Measurements from ENCODE around the gene SMARCC1.
"Not testable (repeated sequence)": the region's sequence is repeated elsewhere in the genome, so short reads cannot be mapped to it uniquely, and the experiment has no call there.

The SMARCC1 gene

GRCh38 chr3:47781685-47782445 is at the start of gene SMARCC1:
SMARCC1 (minus strand) TSS chr3:47781893; CDS start chr3:47781797, 96 bp downstream.
- DNase-seq (ENCODE audit: low read depth, low spot score): peak; percentile 90

DNA sequence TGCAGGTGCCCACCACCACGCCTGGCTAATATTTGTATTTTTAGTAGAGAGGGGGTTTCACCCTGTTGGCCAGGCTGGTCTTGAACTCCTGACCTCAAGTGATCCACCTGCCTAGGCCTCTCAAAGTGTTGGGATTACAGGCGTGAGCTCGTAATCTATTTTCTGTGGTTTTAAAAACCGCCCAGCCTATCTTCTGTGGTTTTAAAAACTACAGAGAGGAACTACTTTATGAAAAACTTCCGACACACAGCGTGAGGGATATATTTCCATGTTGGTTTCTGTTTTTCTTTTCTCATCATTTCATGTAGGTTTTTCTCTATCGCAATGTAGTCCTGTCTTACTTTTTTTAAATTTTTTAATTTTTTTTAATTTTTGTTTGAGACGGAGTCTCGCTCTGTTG is 47.8 kb upstream of the SMARCC1 start:
- not testable (repeated sequence) for DNase-seq (ENCODE audit: low read depth, low spot score)

- no peak for DNase-seq (ENCODE audit: low read depth, low spot score)
Measured at GRCh38 chr3:47825590-47825989, 43.9 kb upstream of the SMARCC1 start.

- peak; percentile 74 for DNase-seq (ENCODE audit: low read depth, low spot score)
Measured at GRCh38 chr3:47824541-47825473, 43.1 kb upstream of the SMARCC1 start.

- no peak for DNase-seq (ENCODE audit: low read depth, low spot score)
Measured at GRCh38 chr3:47817609-47818008, 35.9 kb upstream of the SMARCC1 start.

DNA sequence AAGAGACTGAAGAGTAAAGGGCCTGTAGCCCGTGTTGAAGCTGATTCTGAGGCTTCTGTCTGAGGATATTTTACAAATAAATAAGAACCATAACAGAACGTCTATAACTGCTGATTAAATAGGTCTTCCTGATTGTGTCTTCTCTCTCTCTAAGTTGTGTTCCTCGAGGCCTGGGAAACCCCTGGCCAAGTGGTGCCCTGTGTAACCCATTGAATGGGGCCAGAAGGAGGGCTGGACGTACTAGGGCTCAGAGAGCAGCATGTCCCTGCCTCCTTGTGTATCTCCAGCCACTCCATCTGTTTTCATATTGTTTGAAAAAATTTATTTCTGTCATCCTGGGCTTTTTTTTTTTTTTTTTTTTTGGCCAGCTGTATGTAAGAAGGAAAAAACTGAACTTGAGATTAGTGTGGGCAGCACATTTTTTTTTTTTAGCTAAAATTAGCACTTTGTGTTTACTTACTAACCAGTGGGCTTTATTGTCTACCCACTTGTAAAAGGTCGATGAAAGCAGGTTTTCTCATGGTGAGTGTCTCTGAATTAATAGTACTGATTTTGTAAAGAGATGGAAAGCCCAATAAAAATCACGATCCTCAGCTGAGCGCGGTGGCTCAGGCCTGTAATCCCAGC is 32.0 kb upstream of the SMARCC1 start:
- no peak for DNase-seq (ENCODE audit: low read depth, low spot score)

- no peak for DNase-seq (ENCODE audit: low read depth, low spot score)
Measured at GRCh38 chr3:47804577-47804976, 22.9 kb upstream of the SMARCC1 start.

DNA sequence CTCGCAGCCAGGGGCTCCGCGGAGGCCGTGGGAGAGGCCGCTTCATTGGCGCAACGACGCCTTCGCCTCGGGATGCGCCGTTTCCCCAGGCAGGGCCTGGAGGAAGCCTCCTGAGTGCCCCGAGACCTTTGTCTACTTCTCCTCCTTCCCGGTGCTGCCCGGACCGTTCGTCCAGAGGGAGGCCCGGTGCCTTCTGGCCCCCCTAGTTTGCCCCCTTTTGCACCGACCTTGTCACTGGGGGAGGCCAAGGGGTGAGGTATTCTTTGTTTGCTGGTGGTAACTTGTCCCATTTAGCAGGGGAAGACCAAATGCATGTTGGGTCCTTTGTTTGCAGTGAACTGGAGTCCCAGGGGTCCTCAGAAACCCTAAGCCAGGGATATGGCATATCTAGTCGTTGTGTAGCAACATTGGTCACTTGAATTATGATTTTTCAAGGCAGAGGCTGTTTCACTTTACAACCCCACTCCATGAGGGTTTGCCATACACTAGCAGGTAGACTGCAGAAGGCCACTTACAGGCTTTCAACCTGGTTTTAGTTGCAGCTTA is 21.9 kb upstream of the SMARCC1 start:
- DNase-seq (ENCODE audit: low read depth, low spot score): no peak

DNA sequence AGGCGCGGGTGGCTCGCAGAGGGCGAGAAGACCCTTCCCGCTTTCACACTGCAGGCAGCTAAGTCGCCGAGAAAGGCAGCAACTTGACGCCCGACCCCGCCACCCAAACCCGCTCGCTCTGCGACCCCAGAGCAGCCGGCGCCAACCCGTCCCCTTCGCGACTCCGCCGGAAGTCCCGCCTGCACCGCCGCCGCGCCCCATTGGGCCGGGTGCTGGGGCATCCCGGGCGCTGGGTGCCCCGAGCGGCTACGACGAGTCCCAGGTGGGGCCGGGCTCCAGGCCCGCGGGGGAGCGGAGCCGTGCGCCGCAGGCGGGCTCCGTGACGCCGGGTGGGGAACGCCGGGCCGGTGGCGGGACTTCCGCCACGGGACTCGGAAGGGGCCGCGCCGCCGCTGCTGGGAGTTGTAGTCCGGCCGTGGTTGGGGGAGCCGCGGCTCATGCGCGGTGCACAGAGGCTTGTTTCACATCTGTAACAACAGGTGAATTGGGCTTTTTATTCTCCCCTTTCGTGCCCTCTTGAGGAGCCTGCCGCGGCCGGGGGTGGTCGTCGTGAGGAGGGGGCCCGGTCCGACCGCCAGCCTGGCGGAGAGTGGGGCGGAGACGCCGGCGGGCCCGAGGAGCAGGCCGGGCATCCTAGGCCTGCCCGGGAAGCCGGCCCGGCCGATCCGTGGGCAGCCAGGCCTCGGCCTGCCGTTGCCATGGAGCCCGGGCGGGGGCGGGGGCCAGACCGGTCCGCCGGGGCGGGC is 21.2 kb upstream of the SMARCC1 start, which contains the start of gene DHX30:
Gene DHX30, plus strand, starts transcription at position 405 of the 746 bp plus-strand sequence. CDS start 7,546 bp downstream, outside the sequence.
- no peak for DNase-seq (ENCODE audit: low read depth, low spot score)

GRCh38 chr3:47799733-47800132 is 18.0 kb upstream of the SMARCC1 start:
- no peak for DNase-seq (ENCODE audit: low read depth, low spot score)

DNA sequence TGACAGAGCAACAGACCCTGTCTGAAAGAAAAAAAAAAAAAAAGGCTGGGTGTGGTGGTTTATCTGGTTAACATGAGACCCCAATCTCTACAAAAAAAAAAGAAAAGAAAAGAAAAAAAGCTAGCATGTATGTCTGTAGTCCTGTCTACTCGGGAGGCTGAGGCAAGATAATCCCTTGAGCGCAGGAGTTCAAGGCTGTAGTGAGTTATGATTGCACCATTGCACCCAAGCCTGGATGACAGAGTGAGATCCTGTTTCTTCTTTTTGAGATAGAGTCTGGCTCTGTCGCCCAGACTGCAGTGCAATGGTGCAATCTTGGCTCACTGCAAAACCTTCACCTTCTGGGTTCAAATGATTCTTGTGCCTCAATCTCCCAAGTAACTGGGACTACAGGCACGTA is 12.9 kb upstream of the SMARCC1 start:
- no peak for DNase-seq (ENCODE audit: low read depth, low spot score)

DNA sequence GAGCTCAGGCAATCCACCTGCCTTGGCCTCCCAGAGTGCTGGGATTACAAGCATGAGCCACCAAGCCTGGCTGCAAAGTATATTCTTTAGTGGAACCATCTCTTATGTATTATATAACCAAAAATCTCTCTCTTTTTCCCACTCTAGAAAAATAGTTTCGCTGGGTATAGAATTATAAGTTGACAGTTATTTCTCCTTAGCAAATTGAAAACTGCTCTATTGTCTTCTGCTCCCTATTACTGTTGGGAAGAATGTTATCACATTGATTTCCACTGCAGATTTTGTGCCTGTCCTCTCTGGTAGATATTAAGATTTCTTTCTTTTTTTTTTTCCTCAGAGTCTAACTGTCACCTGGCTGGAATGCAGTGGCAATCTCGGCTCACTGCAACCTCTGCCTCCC is 11.0 kb upstream of the SMARCC1 start:
- no peak for DNase-seq (ENCODE audit: low read depth, low spot score)

DNA sequence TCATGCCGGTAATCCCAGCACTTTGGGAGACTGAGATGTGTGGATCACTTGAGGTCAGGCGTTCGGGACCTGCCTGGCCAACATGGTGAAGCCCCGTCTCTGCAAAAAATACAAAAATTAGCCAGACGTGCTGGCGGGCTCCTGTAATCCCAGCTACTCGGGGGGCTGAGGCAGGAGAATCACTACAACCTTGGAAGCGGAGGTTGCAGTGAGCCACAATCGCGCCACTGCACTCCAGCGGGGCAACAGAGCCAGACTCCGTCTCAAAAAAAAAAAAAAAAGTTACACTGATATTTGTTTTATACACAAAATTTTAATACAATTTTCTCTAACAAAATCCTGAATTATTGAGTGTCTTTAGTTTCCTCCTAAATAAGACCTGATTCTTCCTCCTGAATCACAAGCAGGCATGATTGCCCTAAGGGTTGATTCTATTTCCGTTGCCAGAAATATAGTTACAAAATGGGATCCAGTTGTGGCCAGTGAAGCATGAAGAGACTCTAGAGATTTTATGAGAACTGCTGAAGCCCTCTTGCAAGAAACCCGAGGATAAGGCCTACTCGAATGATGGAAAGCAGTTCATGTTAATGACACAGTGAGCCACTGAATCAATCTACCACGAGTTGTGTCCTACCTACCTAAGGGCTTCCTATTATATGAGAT is 9.6 kb upstream of the SMARCC1 start:
- no peak for DNase-seq (ENCODE audit: low read depth, low spot score)

DNA sequence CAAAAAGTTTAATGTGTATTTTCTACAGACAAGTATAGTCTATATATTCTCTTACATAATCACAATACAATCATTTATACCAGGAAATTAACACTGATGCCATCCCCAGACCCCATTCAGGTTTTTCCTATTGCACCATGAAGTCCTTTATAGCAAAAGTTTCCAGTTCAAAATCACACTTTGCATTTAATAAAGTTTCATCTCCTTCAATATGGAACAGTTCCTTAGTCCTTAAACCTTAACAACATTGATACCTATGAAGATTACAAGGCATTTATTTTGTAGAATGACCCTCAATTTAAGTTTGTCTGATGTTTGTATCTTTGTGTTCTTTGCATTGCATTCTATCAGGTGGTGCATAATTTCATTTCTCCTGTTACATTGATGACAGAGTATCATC is 2.0 kb upstream of the SMARCC1 start:
- no peak for DNase-seq (ENCODE audit: low read depth, low spot score)

- DNase-seq (ENCODE audit: low read depth, low spot score): no peak
Measured at GRCh38 chr3:47782446-47783308, 984 bp upstream of the SMARCC1 start.

DNA sequence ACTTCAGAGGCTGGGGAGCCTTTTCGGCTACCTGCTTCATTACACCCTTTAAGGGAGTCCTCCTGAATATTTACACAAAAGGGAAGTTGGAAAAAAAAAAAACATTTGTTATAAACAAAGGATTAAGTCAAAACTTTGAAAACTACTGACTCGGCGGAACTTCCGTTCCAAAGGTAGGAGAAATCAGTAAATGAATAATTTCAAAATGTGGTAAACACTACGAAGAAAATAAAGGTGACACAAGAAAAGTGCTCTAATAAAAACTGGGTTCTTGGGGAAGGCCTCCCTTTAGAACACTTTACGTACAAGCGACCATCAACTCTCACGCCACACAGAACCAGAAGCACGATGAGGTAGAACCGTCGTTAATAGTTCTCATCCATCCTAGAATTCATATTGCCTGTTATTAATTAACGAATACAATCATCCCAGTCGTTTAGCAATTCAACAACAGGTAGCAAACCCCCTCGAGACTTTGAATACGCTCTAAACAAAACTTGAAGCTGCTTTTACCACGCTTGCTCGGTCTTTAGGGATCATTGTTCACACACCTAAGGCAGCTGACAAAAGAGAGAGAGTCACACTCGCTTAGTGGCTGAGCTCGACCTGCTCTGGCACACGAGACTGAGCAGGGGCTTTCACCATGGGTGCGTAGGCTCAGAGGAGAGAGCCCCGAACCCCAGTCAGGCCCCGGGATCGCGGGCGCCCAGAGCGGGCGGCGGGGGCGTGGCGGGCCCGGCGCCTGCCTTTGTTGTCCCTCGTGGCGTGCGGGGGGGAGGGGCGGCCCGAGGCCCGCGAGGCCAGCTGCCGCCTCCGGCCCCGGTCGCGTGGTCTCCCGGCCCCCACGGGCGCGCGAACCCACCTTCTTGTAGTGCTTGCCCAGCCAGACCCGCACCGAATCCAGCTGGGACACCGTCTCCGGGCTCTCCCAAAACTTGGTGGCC is 680 bp downstream of the SMARCC1 start:
- DNase-seq (ENCODE audit: low read depth, low spot score): no peak

DNA sequence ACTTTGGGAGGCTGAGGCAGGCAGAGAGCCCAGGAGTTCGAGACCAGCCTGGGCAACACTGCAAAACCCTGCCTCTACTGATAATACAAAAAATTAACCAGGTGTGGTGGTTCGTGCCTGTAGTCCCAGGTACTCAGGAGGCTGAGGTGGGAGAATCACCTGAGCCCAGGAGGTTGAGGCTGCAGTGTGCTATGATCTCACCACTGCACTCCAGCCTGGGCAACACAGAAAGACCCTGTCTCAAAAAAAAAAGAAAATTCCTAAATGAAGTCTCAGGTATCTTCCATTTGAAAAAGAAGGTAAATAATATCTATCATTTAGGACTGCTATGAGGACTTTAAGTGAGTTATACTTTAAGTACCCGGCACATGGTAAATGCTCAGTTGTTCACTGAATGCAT is 2.9 kb downstream of the SMARCC1 start:
- DNase-seq (ENCODE audit: low read depth, low spot score): no peak

DNA sequence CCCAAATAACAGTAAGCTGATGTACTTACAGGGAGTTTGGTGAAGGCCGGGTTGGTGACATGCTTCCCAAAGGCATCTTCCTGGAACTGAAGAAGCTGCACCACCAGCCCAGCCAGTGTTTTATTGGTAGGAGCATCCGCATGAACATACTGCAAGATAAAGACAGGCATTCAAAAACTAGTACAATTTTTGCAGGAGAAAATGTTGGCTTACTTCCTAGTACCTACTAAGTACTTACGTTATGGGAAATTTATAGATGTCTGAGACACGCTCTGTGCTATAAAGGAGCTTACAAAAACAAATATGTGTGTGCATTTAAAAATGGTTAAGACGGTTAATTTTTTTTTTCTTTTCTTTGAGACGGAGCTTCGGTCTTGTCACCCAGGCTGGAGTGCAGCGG is 8.9 kb downstream of the SMARCC1 start:
- no peak for DNase-seq (ENCODE audit: low read depth, low spot score)

All from iPS DF 19.7 (cell line).